Activated naive CD4-positive, alpha-beta T cell (primary cell): ENCODE measurements around the gene IL9R.
"Not testable (repeated sequence)": the region's sequence is repeated elsewhere in the genome, so short reads cannot be mapped to it uniquely, and the experiment has no call there.

ENCODE experiments used
- DNase-seq, 4 experiments: peaks; one replicate each; lab custom pipeline; 2025; lab: John Stamatoyannopoulos, UW

The IL9R gene, protein sequence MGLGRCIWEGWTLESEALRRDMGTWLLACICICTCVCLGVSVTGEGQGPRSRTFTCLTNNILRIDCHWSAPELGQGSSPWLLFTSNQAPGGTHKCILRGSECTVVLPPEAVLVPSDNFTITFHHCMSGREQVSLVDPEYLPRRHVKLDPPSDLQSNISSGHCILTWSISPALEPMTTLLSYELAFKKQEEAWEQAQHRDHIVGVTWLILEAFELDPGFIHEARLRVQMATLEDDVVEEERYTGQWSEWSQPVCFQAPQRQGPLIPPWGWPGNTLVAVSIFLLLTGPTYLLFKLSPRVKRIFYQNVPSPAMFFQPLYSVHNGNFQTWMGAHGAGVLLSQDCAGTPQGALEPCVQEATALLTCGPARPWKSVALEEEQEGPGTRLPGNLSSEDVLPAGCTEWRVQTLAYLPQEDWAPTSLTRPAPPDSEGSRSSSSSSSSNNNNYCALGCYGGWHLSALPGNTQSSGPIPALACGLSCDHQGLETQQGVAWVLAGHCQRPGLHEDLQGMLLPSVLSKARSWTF

DNA sequence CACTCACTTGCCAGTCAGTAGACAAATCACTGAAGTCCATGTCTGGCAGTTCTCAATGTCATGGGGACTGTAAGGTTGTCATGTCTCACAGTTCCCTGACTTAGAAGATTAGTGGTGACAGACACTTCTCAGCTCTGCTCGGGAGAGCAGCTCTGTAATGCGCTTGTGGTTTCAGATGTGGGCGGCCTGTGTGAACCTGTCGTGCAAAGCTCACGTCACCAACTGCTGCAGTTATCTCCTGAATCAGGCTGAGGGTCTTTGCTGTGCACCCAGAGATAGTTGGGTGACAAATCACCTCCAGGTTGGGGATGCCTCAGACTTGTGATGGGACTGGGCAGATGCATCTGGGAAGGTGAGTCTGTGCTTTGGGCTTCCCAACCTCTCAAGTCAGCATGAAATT, at the start of gene IL9R:
Gene IL9R (plus strand): TSS at position 261 of the 400 bp plus-strand sequence. CDS start 64 bp downstream, at position 325.
- no peak for DNase-seq

GRCh38 chrX:155949098-155949497, 48.4 kb upstream of the IL9R start:
- DNase-seq: no peak

DNA sequence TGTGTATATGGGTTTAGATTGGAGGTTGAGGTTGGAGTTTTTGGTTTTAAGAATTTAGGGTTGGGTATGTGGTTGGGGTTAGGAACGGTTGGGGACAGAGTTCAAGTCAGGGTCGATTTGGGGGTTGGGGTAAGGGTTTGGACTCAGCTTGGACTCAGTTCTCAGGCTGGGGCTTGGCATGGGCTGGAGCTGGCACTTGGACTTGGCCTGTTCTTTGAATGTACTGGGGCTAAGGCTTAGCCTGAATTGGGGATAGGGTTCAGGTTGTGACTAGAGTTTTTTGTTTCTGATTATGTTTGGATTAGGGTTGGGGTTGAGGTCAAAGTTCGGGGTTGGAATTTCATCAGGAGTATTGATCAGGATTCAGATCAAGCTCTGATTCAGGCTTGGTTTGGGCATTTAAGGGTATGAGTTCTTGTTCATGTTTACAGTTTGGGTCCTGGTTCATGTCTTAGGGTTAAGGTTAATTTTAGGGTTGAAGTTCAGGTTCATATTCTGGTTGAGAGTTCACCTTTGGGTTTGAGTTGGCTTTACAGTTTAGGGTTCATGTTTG, 46.2 kb upstream of the IL9R start:
- DNase-seq: no peak

DNA sequence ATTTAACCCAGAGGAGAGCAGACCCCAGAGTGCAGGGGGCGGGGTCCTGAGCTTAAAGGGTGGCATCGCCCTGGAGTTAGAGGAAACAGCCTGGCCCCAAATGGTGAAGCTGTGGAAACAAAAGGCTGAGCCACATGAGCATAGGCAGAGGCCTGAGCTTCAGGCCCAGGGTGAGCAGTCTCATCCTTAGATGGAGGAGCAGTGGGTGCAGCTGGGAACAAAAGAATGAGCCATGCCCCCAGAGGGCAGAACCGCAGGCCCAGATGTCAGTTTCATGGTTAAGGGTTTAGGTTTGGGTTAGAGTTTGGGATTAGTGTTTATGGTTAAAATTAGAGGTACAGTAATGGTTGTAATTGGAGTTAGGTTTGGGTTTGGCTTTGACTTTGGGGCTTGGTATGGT, 44.4 kb upstream of the IL9R start:
- no peak for DNase-seq

GRCh38 chrX:155954793-155955192, 42.7 kb upstream of the IL9R start:
- no peak for DNase-seq

- no peak for DNase-seq
Measured at GRCh38 chrX:155956099-155956498, 41.4 kb upstream of the IL9R start.

DNA sequence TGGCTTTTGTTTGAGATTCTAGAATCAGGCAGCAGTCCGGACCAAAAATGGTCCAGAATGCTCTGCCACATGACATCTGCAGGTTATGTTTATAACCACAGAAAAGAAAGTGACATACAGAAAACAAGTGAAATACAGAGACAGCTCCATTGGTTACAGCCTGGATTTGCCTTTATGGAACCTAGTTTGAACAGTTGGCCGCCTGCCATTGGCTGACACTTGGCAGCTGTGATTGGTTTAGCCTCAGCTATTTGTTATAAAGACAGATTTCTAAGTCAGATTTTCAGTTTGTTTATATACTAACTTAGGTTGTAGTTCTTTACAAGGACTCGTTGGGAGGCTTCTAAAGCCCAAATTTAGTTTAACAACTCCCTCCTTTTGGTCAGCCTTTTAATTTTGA, 40.8 kb upstream of the IL9R start:
- DNase-seq: no peak

DNA sequence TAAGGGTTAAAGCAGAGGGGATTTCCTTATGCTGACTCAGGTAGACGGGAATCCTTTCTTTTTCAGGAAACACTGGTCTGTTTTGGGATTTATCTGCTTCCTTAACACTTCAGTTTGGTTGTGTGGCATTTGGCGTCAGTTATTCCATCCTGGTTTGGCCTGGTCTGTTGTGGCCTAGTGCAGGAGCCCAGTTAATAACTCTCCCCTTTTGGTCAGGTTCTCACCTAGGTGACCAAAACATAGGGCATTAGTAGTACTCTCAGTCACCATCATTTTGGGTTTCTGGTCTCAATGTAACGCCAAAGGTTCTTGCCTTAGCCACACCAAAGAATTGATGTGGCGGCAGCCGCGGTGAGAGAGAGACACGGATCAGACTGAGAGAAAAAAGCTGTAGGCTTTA, 39.7 kb upstream of the IL9R start:
- DNase-seq: no peak

DNA sequence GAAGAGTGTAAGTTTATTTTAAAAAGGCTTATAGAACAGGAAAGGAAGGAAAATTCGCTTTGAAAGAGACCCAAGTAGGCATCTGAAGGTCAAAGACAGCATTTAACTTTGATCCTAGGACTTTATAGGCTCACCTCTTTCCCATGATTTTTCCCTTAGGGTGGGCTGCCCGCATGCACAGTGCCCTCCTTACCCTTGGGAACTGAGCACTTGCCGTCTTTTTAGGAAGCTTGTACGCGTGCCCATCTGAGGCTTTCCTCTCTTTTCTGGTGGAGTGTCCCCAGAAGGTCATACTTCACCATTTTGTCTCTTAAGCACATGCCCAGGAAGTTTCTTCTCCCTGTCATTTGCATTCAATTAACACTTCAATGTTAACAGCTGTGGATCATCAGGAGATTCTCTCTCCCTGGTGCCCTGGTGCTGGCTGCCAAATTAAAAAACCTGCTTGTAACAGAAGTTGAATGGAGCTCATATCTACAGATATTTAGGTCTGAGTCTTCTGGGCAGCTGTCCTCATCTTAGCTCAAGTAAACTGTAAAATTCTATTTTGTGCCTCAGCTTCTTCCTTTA, 38.4 kb upstream of the IL9R start:
- no peak for DNase-seq

- DNase-seq: no peak
Measured at GRCh38 chrX:155962906-155963305, 34.6 kb upstream of the IL9R start.

GRCh38 chrX:155966876-155967275, 30.6 kb upstream of the IL9R start:
- no peak for DNase-seq

GRCh38 chrX:155967653-155968325, 29.7 kb upstream of the IL9R start:
- DNase-seq: no peak

GRCh38 chrX:155968326-155968661, 29.2 kb upstream of the IL9R start:
- DNase-seq: no peak

- DNase-seq: no peak
Measured at GRCh38 chrX:155968791-155969190, 28.7 kb upstream of the IL9R start.

- DNase-seq: not testable (repeated sequence)
Measured at GRCh38 chrX:155971658-155972057, 25.8 kb upstream of the IL9R start.

DNA sequence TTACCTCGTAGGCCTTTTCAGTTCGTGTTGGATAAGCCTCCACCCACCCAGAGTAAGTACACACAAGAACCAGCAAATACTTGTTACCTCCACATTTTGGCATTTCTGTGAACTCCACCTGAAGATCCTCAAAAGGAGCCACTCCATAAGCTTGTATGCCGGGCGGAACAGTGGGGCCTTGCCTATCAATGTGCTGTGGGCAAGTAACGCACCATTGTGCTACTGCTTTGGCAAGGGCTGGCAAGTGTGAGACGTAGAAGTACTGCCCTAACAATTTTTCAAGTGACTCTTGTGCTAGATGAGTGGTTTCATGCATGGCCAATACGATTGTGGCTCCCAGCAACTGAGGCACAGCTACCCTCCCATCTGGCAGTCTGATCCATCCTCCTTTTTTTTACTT, 25.3 kb upstream of the IL9R start:
- not testable (repeated sequence) for DNase-seq

DNA sequence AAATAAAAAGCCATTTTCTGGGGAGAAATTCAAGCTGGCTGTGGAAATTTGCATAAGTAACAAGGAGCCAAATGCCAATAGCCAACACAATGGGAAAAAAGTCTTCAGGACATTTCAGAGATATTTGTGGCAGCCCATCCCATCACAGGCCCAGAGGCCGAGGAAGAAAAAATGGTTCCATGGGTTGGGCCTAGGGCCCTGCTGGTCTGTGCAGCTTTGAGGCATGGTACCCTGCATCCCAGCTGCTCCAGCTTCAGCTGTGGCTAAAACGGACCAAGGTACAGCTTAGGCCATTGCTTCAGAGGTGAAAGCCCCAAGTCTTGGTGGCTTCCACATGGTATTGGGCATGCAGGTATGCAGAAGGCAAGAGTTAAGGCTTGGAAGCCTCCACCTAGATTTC, 14.2 kb upstream of the IL9R start:
- DNase-seq: no peak

- DNase-seq: no peak
Measured at GRCh38 chrX:155985208-155985607, 12.3 kb upstream of the IL9R start.

DNA sequence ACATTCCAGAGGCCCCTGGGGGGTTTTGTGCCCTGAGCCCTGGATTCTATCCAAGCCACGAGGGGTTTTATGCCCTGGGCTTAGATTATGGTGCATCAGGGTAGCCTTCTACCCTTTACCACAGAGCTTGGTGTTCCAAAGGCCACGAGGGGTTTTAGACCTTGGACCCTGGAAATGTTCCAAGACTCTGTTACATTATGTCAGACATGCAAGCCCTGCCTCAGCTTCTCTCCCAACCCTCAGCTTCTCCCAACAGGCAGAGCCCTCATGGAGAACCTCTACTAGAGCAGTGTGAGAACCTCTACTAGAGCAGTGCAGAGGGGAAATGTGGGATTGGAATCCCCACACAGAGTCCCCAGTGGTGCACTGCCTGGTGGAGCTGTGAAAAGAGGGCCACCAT, 10.5 kb upstream of the IL9R start:
- DNase-seq: not testable (repeated sequence)

- DNase-seq: no peak
Measured at GRCh38 chrX:155988859-155989258, 8.6 kb upstream of the IL9R start.

- no peak for DNase-seq
Measured at GRCh38 chrX:155993421-155993820, 4.1 kb upstream of the IL9R start.

- DNase-seq: no peak
Measured at GRCh38 chrX:155995321-155995875, 2.1 kb upstream of the IL9R start.
